SK-N-SH treated with all-trans-retinoic acid at 6 μM for 48 hours (cell line): ENCODE data around the gene ST3GAL4.
"Not testable (repeated sequence)": the region's sequence is repeated elsewhere in the genome, so short reads cannot be mapped to it uniquely, and the experiment has no call there.

ENCODE experiments used
- ATAC-seq: fragments of 200-7000 bp; cut with Tn5 transposase; 3 replicates; pipeline ENCODE4 v1.9.1; 2020; ENCODE audit warnings: mild to moderate bottlenecking, moderate library complexity
- ARNTL ChIP-seq: fragments of 450-650 bp; formaldehyde crosslinking; IDR thresholded peaks from 2 replicates; pipeline ENCODE4 v1.5.0; 2020; ENCODE audit warnings: low read depth, mild to moderate bottlenecking, moderate library complexity, borderline replicate concordance
- BACH2 ChIP-seq: fragments of 250-450 bp; sonication (Bioruptor Pico); IDR thresholded peaks from 2 replicates; pipeline ENCODE4 v1.9.0; 2021; ENCODE audit warnings: mild to moderate bottlenecking, borderline replicate concordance
- CREB5 ChIP-seq: fragments of 250-450 bp; sonication (Bioruptor Pico); IDR thresholded peaks from 2 replicates; pipeline ENCODE4 v1.5.1; 2020; ENCODE audit warnings: low read depth, mild to moderate bottlenecking, moderate library complexity
- CSDC2 ChIP-seq: fragments of 250-450 bp; sonication (Bioruptor Pico); IDR thresholded peaks from 2 replicates; pipeline ENCODE4 v1.5.0; 2020; ENCODE audit warnings: mild to moderate bottlenecking, moderate library complexity
- CSRNP3 ChIP-seq: fragments of 250-450 bp; sonication (Bioruptor Pico); IDR thresholded peaks from 2 replicates; pipeline ENCODE4 v1.5.1; 2021; ENCODE audit warnings: mild to moderate bottlenecking, moderate library complexity
- ESRRG ChIP-seq: fragments of 250-450 bp; sonication (Bioruptor Pico); IDR thresholded peaks from 2 replicates; pipeline ENCODE4 v1.6.1; 2021; ENCODE audit warnings: mild to moderate bottlenecking
- GLIS3 ChIP-seq: fragments of 250-450 bp; sonication (Bioruptor Pico); IDR thresholded peaks from 2 replicates; pipeline ENCODE4 v1.5.0; 2020; ENCODE audit warnings: mild to moderate bottlenecking, moderate library complexity
- ISL1 ChIP-seq: fragments of 250-450 bp; sonication (Bioruptor Pico); IDR thresholded peaks from 2 replicates; pipeline ENCODE4 v2.1.2; 2022; ENCODE audit warnings: mild to moderate bottlenecking, moderate library complexity
- OSR1 ChIP-seq: fragments of 250-450 bp; sonication (Bioruptor Pico); IDR thresholded peaks from 2 replicates; pipeline ENCODE4 v1.8.0; 2022; ENCODE audit warnings: moderate library complexity, mild to moderate bottlenecking, inconsistent platforms
- PATZ1 ChIP-seq: fragments of 250-450 bp; sonication (Bioruptor Pico); IDR thresholded peaks from 2 replicates; pipeline ENCODE4 v1.8.0; 2020; ENCODE audit warnings: mild to moderate bottlenecking, moderate library complexity, borderline replicate concordance
- POU6F1 ChIP-seq: fragments of 250-450 bp; sonication (Bioruptor Pico); IDR thresholded peaks from 2 replicates; pipeline ENCODE4 v1.8.0; 2021; ENCODE audit warnings: low read depth, mild to moderate bottlenecking, moderate library complexity, borderline replicate concordance
- PPARA ChIP-seq: fragments of 250-450 bp; sonication (Bioruptor Pico); IDR thresholded peaks from 2 replicates; pipeline ENCODE4 v1.5.0; 2020; ENCODE audit warnings: mild to moderate bottlenecking, borderline replicate concordance
- SNAI2 ChIP-seq: fragments of 250-450 bp; sonication (Bioruptor Pico); IDR thresholded peaks from 2 replicates; pipeline ENCODE4 v1.5.0; 2020; ENCODE audit warnings: mild to moderate bottlenecking, moderate library complexity
- TCF4 ChIP-seq: fragments of 250-450 bp; sonication (Bioruptor Pico); IDR thresholded peaks from 2 replicates; pipeline ENCODE4 v1.8.0; 2021; ENCODE audit warnings: mild to moderate bottlenecking, moderate library complexity, borderline replicate concordance
- TOX ChIP-seq: fragments of 250-450 bp; sonication (Bioruptor Pico); IDR thresholded peaks from 2 replicates; pipeline ENCODE4 v1.8.0; 2021; ENCODE audit warnings: mild to moderate bottlenecking, moderate library complexity, borderline replicate concordance
- TSHZ2 ChIP-seq: fragments of 250-450 bp; sonication (Bioruptor Pico); IDR thresholded peaks from 2 replicates; pipeline ENCODE4 v1.5.0; 2020; ENCODE audit warnings: mild to moderate bottlenecking, moderate library complexity
- ZFP3 ChIP-seq: fragments of 250-450 bp; sonication (Bioruptor Pico); IDR thresholded peaks from 2 replicates; pipeline ENCODE4 v1.5.0; 2020; ENCODE audit warnings: mild to moderate bottlenecking, moderate library complexity
- ZFP30 ChIP-seq: fragments of 450-650 bp; formaldehyde crosslinking; IDR thresholded peaks from 2 replicates; pipeline ENCODE4 v1.5.0; 2022; ENCODE audit warnings: mild to moderate bottlenecking, moderate library complexity
- ZNF565 ChIP-seq: fragments of 450-650 bp; formaldehyde crosslinking; conservative IDR thresholded peaks from 2 replicates; pipeline ENCODE4 v1.5.0; 2020; ENCODE audit warnings: low read depth, mild to moderate bottlenecking, moderate library complexity
- ZNF70 ChIP-seq: fragments of 450-650 bp; formaldehyde crosslinking; IDR thresholded peaks from 2 replicates; pipeline ENCODE4 v1.5.0; 2020; ENCODE audit warnings: mild to moderate bottlenecking, moderate library complexity

ST3GAL4 gene

GRCh38 chr11:126385991-126386728, 30.7 kb downstream of the ST3GAL4 start:
- TF ChIP-seq ZNF565 (CRISPR knock-in tag) (no peak), CSDC2 (CRISPR knock-in tag) (no peak), OSR1 (CRISPR knock-in tag) (no peak), POU6F1 (CRISPR knock-in tag) (no peak), BACH2 (CRISPR knock-in tag) (no peak), GLIS3 (no peak), ARNTL (CRISPR knock-in tag) (no peak), TOX (CRISPR knock-in tag) (no peak), ZFP30 (no peak), TSHZ2 (no peak), SNAI2 (CRISPR knock-in tag) (no peak), PATZ1 (CRISPR knock-in tag) (no peak), PPARA (CRISPR knock-in tag) (no peak), ZNF70 (CRISPR knock-in tag) (no peak), CREB5 (CRISPR knock-in tag) (no peak), ZFP3 (CRISPR knock-in tag) (no peak), ISL1 (no peak)
- ATAC-seq: no peak

- not testable (repeated sequence) for ATAC-seq
Observed at GRCh38 chr11:126386729-126387071, 31.2 kb downstream of the ST3GAL4 start.

- TF ChIP-seq ZNF70 (CRISPR knock-in tag): no peak
- TF ChIP-seq PATZ1 (CRISPR knock-in tag): no peak
- no peak for TF ChIP-seq BACH2 (CRISPR knock-in tag)
- TF ChIP-seq ESRRG (CRISPR knock-in tag): no peak
- TF ChIP-seq CSRNP3 (CRISPR knock-in tag): no peak
- no peak for TF ChIP-seq ZFP3 (CRISPR knock-in tag)
- no peak for TF ChIP-seq POU6F1 (CRISPR knock-in tag)
- TF ChIP-seq TCF4 (CRISPR knock-in tag): no peak
- no peak for TF ChIP-seq ZNF565 (CRISPR knock-in tag)
- TF ChIP-seq PPARA (CRISPR knock-in tag): no peak
- TF ChIP-seq ARNTL (CRISPR knock-in tag): no peak
- TF ChIP-seq SNAI2 (CRISPR knock-in tag): no peak
- TF ChIP-seq TSHZ2: no peak
- no peak for TF ChIP-seq GLIS3
- no peak for ATAC-seq
Observed at GRCh38 chr11:126387857-126388256, 32.4 kb downstream of the ST3GAL4 start.
